ENCODE results near the gene CREB1. TPM values are rescaled to one million over a fixed set of nuclear protein-coding genes. Genes with fewer than 3 reads are reported as not detected.
A peak's percentile ranks its signal among the peaks of the same experiment; 100 is the strongest.

Gene CREB1
- total RNA-seq, 2 experiments from 2014 or later: 101 to 115 TPM

GRCh38 chr2:207584952-207585351, 55.2 kb downstream of the CREB1 start:
- Mint-ChIP-seq H3K4me3 (no peak overlapping the region), H3K27ac (no peak overlapping the region), H3K4me1 (peaks cover 2% of the 10 kb centered on the region), H3K36me3 (peaks cover 79% of the 10 kb centered on the region), H3K9me3 (ENCODE audit: low read depth) (peaks cover 4% of the 10 kb centered on the region), H3K27me3 (no peaks in the 10 kb centered on the region)
- DNase-seq: no peak
- CTCF ChIA-PET: interaction anchor here (0.6 kb wide), 1 partner anchor 41 kb away, joined by 3 read pairs; no protein-coding TSS in a partner anchor
- ATAC-seq: no peak

- Mint-ChIP-seq H3K4me3 (no peak overlapping the region), H3K27me3 (no peaks in the 10 kb centered on the region), H3K4me1 (peaks cover 2% of the 10 kb centered on the region), H3K27ac (no peak overlapping the region), H3K9me3 (ENCODE audit: low read depth) (peaks cover 9% of the 10 kb centered on the region), H3K36me3 (peaks cover 87% of the 10 kb centered on the region)
- ATAC-seq (no peak), DNase-seq (no peak)
- CTCF ChIA-PET: interaction anchor here (1.0 kb wide), 1 partner anchor 10 kb away, joined by 3 read pairs; no protein-coding TSS in a partner anchor
Observed at GRCh38 chr2:207587305-207587704, 57.5 kb downstream of the CREB1 start.

GRCh38 chr2:207589143-207589542, 59.4 kb downstream of the CREB1 start:
- Mint-ChIP-seq H3K4me3 (no peak overlapping the region), H3K27me3 (no peaks in the 10 kb centered on the region), H3K27ac (peak overlapping the region; percentile 18), H3K9me3 (ENCODE audit: low read depth) (peaks cover 11% of the 10 kb centered on the region), H3K4me1 (peaks cover 5% of the 10 kb centered on the region), H3K36me3 (peaks cover 88% of the 10 kb centered on the region)
- DNase-seq: no peak
- CTCF ChIA-PET: no interaction called here
- no peak for ATAC-seq

- peaks cover 11% of the 10 kb centered on the region for H3K9me3 Mint-ChIP-seq (ENCODE audit: low read depth)
- peaks cover 13% of the 10 kb centered on the region for H3K4me1 Mint-ChIP-seq
- H3K27me3 Mint-ChIP-seq: no peaks in the 10 kb centered on the region
- no peak for DNase-seq
- H3K27ac Mint-ChIP-seq: no peak overlapping the region
- H3K4me3 Mint-ChIP-seq: no peak overlapping the region
- CTCF ChIA-PET: no interaction called here
- H3K36me3 Mint-ChIP-seq: peaks cover 68% of the 10 kb centered on the region
- ATAC-seq: no peak
Observed at GRCh38 chr2:207593277-207593676, 63.5 kb downstream of the CREB1 start.

- peak overlapping the region; percentile 28 for H3K27ac Mint-ChIP-seq
- no peak overlapping the region for H3K4me3 Mint-ChIP-seq
- peaks cover 59% of the 10 kb centered on the region for H3K36me3 Mint-ChIP-seq
- no peak for ATAC-seq
- CTCF ChIA-PET: no interaction called here
- H3K27me3 Mint-ChIP-seq: no peaks in the 10 kb centered on the region
- peaks cover 8% of the 10 kb centered on the region for H3K9me3 Mint-ChIP-seq (ENCODE audit: low read depth)
- H3K4me1 Mint-ChIP-seq: peaks cover 13% of the 10 kb centered on the region
- no peak for DNase-seq
Observed at GRCh38 chr2:207594264-207594663, 64.5 kb downstream of the CREB1 start.

- Mint-ChIP-seq H3K4me1 (peaks cover 13% of the 10 kb centered on the region), H3K4me3 (no peak overlapping the region), H3K27me3 (no peaks in the 10 kb centered on the region), H3K27ac (no peak overlapping the region), H3K9me3 (ENCODE audit: low read depth) (peaks cover 7% of the 10 kb centered on the region), H3K36me3 (peaks cover 57% of the 10 kb centered on the region)
- CTCF ChIA-PET: no interaction called here
- no peak for ATAC-seq
- no peak for DNase-seq
Observed at GRCh38 chr2:207594731-207595130, 65.0 kb downstream of the CREB1 start.

GRCh38 chr2:207599636-207600035, 69.9 kb downstream of the CREB1 start:
- Mint-ChIP-seq H3K27ac (no peak overlapping the region), H3K36me3 (peaks cover 35% of the 10 kb centered on the region), H3K4me3 (no peak overlapping the region), H3K27me3 (no peaks in the 10 kb centered on the region), H3K9me3 (ENCODE audit: low read depth) (no peaks in the 10 kb centered on the region), H3K4me1 (peaks cover 26% of the 10 kb centered on the region)
- no peak for ATAC-seq
- CTCF ChIA-PET: interaction anchor here (1.3 kb wide), 1 partner anchor 21 kb away, joined by 3 read pairs; no protein-coding TSS in a partner anchor
- DNase-seq: no peak

- Mint-ChIP-seq H3K4me1 (peaks cover 22% of the 10 kb centered on the region), H3K9me3 (ENCODE audit: low read depth) (no peaks in the 10 kb centered on the region), H3K4me3 (no peak overlapping the region), H3K36me3 (peaks cover 39% of the 10 kb centered on the region), H3K27ac (no peak overlapping the region), H3K27me3 (no peaks in the 10 kb centered on the region)
- no peak for DNase-seq
- no peak for ATAC-seq
- CTCF ChIA-PET: interaction anchor here (1.3 kb wide), 1 partner anchor 20 kb away, joined by 3 read pairs; no protein-coding TSS in a partner anchor
Observed at GRCh38 chr2:207600231-207600630, 70.5 kb downstream of the CREB1 start.

GRCh38 chr2:207601774-207602173, 72.0 kb downstream of the CREB1 start:
- no peak overlapping the region for H3K4me3 Mint-ChIP-seq
- CTCF ChIA-PET: interaction anchor here (1.1 kb wide), 1 partner anchor 24 kb away, joined by 4 read pairs; no protein-coding TSS in a partner anchor
- no peak overlapping the region for H3K27ac Mint-ChIP-seq
- H3K36me3 Mint-ChIP-seq: peaks cover 39% of the 10 kb centered on the region
- peaks cover 20% of the 10 kb centered on the region for H3K4me1 Mint-ChIP-seq
- DNase-seq: no peak
- H3K27me3 Mint-ChIP-seq: no peaks in the 10 kb centered on the region
- H3K9me3 Mint-ChIP-seq (ENCODE audit: low read depth): no peaks in the 10 kb centered on the region
- no peak for ATAC-seq

- CTCF ChIA-PET: no interaction called here
- Mint-ChIP-seq H3K27me3 (no peaks in the 10 kb centered on the region), H3K9me3 (ENCODE audit: low read depth) (peaks cover 3% of the 10 kb centered on the region), H3K27ac (no peak overlapping the region), H3K4me1 (peaks cover 20% of the 10 kb centered on the region), H3K4me3 (no peak overlapping the region), H3K36me3 (peaks cover 45% of the 10 kb centered on the region)
- DNase-seq (no peak), ATAC-seq (no peak)
Observed at GRCh38 chr2:207603486-207603885, 73.7 kb downstream of the CREB1 start.

- DNase-seq: no peak
- ATAC-seq: no peak
- Mint-ChIP-seq H3K9me3 (ENCODE audit: low read depth) (peaks cover 3% of the 10 kb centered on the region), H3K27me3 (no peaks in the 10 kb centered on the region), H3K27ac (no peak overlapping the region), H3K4me1 (peaks cover 20% of the 10 kb centered on the region), H3K36me3 (peaks cover 46% of the 10 kb centered on the region), H3K4me3 (no peak overlapping the region)
- CTCF ChIA-PET: no interaction called here
Observed at GRCh38 chr2:207606399-207606798, 76.6 kb downstream of the CREB1 start.

GRCh38 chr2:207606829-207607228, 77.1 kb downstream of the CREB1 start:
- ATAC-seq (no peak), DNase-seq (no peak)
- H3K9me3 Mint-ChIP-seq (ENCODE audit: low read depth): peaks cover 3% of the 10 kb centered on the region
- H3K36me3 Mint-ChIP-seq: peaks cover 45% of the 10 kb centered on the region
- no peak overlapping the region for H3K4me3 Mint-ChIP-seq
- H3K27ac Mint-ChIP-seq: no peak overlapping the region
- H3K4me1 Mint-ChIP-seq: peaks cover 16% of the 10 kb centered on the region
- H3K27me3 Mint-ChIP-seq: no peaks in the 10 kb centered on the region
- CTCF ChIA-PET: no interaction called here

- peaks cover 3% of the 10 kb centered on the region for H3K9me3 Mint-ChIP-seq (ENCODE audit: low read depth)
- no peak overlapping the region for H3K27ac Mint-ChIP-seq
- no peaks in the 10 kb centered on the region for H3K27me3 Mint-ChIP-seq
- ATAC-seq (no peak), DNase-seq (no peak)
- peaks cover 46% of the 10 kb centered on the region for H3K36me3 Mint-ChIP-seq
- CTCF ChIA-PET: no interaction called here
- H3K4me3 Mint-ChIP-seq: no peak overlapping the region
- H3K4me1 Mint-ChIP-seq: peaks cover 6% of the 10 kb centered on the region
Observed at GRCh38 chr2:207612714-207613113, 83.0 kb downstream of the CREB1 start.

GRCh38 chr2:207614824-207615223, 85.1 kb downstream of the CREB1 start:
- Mint-ChIP-seq H3K4me3 (no peak overlapping the region), H3K27ac (no peak overlapping the region), H3K4me1 (peaks cover 15% of the 10 kb centered on the region), H3K36me3 (peaks cover 39% of the 10 kb centered on the region), H3K9me3 (ENCODE audit: low read depth) (no peaks in the 10 kb centered on the region), H3K27me3 (no peaks in the 10 kb centered on the region)
- CTCF ChIA-PET: no interaction called here
- DNase-seq (no peak), ATAC-seq (no peak)

- Mint-ChIP-seq H3K4me1 (peaks cover 27% of the 10 kb centered on the region), H3K27me3 (no peaks in the 10 kb centered on the region), H3K36me3 (peaks cover 43% of the 10 kb centered on the region), H3K4me3 (no peak overlapping the region), H3K27ac (no peak overlapping the region), H3K9me3 (ENCODE audit: low read depth) (no peaks in the 10 kb centered on the region)
- DNase-seq (no peak), ATAC-seq (no peak)
- CTCF ChIA-PET: no interaction called here
Observed at GRCh38 chr2:207616185-207616584, 86.4 kb downstream of the CREB1 start.
